OCI-LY1 (cell line): ENCODE data around the gene SH3BGRL2.

ENCODE experiments used
- EZH2 ChIP-seq: fragments of 200-600 bp; sonication (generic), shearing (Covaris generic); IDR thresholded peaks from 2 replicates; pipeline ENCODE4 v1.8.0; 2017; ENCODE audit warnings: borderline replicate concordance, mixed run types, mild to moderate bottlenecking, antibody characterized with exemption, low read length, moderate library complexity, mixed read lengths
- TF ChIP-seq, protein P1 (sequence below): fragments of 200-600 bp; sonication (generic), shearing (Covaris generic); IDR thresholded peaks from 2 replicates; pipeline ENCODE4 v1.5.1; 2017; ENCODE audit warnings: mild to moderate bottlenecking, antibody characterized with exemption, low read length, moderate library complexity, mixed read lengths

GRCh38 chr6:79697430-79697829 lies 66.3 kb downstream of the SH3BGRL2 start:
- TF ChIP-seq, protein P1, sequence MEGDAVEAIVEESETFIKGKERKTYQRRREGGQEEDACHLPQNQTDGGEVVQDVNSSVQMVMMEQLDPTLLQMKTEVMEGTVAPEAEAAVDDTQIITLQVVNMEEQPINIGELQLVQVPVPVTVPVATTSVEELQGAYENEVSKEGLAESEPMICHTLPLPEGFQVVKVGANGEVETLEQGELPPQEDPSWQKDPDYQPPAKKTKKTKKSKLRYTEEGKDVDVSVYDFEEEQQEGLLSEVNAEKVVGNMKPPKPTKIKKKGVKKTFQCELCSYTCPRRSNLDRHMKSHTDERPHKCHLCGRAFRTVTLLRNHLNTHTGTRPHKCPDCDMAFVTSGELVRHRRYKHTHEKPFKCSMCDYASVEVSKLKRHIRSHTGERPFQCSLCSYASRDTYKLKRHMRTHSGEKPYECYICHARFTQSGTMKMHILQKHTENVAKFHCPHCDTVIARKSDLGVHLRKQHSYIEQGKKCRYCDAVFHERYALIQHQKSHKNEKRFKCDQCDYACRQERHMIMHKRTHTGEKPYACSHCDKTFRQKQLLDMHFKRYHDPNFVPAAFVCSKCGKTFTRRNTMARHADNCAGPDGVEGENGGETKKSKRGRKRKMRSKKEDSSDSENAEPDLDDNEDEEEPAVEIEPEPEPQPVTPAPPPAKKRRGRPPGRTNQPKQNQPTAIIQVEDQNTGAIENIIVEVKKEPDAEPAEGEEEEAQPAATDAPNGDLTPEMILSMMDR, result no peak
- TF ChIP-seq EZH2, result no peak
